HG02852 (cell line): ENCODE data around the gene TMEM187.
"Not testable (repeated sequence)": the region's sequence is repeated elsewhere in the genome, so short reads cannot be mapped to it uniquely, and the experiment has no call there.

Experiments
- ATAC-seq: cut with Tn5 transposase; IDR thresholded peaks from one replicate; pipeline ENCODE4 v1.9.1; 2021; ENCODE audit warnings: mild to moderate bottlenecking, moderate library complexity; ENCODE audit not compliant: unreplicated experiment

TMEM187 gene

GRCh38 chrX:153994398-153994797 lies 21.8 kb downstream of the TMEM187 start:
- not testable (repeated sequence) for ATAC-seq

- ATAC-seq, result no peak
These were observed 22.9 kb downstream of the TMEM187 start for GRCh38 chrX:153995504-153995903.

GRCh38 chrX:153999359-154000037 lies 26.9 kb downstream of the TMEM187 start:
- no peak for ATAC-seq

- ATAC-seq, result no peak
These were observed 27.5 kb downstream of the TMEM187 start for GRCh38 chrX:154000051-154000450.

DNA sequence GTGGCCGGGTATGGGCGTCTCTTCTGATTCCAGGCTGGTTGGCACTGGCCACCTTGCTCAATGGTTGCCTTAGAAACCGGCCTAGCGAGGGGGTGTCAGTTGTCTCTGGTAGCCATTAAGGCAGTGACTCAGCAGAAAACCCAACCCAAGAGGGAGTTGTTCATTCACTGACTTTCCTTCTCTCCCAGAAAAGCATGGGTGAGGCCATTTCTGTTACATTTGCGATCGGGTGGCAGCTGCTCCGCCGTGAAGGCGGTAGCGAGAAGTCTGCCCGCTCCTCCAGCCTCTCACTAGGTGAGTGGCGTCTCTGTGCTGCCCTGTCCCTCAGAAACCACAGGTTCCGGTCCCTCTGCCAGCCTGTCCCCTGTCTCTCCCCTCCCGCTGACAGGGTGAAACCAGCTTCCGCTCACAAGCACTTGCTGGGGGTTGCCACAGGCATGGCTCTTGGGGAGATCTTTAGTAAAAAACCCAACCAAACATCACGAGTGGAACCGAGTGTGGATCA lies 29.7 kb downstream of the TMEM187 start:
- no peak for ATAC-seq

GRCh38 chrX:154004315-154004714 lies 31.8 kb downstream of the TMEM187 start:
- ATAC-seq, result no peak

DNA sequence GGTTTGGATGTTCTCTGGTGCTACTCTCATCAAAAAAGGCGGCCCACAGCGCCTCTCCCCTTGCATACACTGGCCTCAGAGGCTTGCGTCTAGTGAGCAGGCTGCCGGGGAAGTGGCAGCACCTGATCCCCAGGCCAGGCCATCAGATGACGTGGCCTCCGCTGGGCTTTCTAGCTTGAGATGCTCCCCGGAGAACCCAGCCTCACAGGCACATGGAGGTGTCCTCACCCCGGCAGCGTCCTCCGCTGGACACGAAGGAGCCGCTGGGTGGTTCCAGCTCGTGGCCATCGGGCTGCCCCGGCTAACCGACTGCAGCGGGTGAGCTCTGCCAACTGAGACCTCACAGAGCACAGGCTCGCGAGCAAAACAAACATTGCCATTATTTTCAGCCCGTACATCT lies 34.4 kb downstream of the TMEM187 start:
- no peak for ATAC-seq

DNA sequence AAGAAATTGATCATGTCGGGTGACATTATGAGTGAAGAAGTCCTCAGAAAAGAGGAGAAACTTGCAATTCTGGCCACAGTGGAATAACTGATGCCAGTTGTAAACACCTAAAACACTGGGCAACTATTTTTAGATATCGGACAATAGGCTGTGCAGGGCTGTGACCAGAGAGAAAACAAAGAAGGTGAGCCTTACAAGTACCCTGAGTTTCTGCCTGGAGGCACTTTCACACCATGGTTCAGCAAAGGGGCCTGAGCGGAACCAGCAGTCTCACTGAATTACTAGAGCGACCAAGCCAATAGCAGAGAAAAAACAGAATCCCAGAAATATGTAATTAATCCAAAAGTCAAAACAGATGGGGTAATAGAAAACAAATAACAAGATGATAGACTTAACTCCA lies 36.0 kb downstream of the TMEM187 start:
- no peak for ATAC-seq

DNA sequence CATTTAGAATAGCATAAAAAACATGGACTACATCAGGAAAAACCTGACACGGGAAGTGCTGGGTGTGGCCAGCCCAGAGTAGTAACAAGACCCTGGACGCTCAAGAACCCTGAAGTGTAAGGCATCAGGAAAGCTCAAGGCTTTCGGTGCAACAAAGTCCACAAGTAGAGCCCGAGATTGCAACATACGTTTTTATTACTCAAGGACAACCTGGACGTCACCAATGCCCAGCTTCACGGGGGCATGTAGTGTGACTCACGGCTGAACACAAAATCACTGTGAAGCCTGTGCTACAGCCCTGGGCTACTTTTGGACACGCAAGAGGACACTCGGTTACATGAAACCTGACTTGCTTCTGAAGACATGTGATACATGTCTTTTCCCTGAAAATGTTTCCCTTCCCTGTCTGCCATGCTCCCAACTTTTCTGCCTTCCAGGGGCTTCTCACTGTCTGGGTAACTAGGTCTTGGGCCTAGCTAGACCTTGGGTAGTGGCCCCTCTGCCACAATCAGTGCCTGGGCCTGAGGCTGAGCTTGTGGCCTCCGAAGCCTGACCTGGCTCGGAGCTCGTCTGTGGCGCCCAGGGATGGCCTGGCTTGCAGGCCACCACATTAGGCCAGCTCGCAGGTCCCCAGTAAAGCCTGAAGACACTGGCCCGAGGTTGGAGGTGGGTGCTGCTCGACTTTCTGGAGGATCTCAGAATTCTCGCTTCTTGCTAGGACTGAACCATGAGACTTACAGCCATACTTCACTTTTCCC lies 38.0 kb downstream of the TMEM187 start:
- ATAC-seq, result no peak

DNA sequence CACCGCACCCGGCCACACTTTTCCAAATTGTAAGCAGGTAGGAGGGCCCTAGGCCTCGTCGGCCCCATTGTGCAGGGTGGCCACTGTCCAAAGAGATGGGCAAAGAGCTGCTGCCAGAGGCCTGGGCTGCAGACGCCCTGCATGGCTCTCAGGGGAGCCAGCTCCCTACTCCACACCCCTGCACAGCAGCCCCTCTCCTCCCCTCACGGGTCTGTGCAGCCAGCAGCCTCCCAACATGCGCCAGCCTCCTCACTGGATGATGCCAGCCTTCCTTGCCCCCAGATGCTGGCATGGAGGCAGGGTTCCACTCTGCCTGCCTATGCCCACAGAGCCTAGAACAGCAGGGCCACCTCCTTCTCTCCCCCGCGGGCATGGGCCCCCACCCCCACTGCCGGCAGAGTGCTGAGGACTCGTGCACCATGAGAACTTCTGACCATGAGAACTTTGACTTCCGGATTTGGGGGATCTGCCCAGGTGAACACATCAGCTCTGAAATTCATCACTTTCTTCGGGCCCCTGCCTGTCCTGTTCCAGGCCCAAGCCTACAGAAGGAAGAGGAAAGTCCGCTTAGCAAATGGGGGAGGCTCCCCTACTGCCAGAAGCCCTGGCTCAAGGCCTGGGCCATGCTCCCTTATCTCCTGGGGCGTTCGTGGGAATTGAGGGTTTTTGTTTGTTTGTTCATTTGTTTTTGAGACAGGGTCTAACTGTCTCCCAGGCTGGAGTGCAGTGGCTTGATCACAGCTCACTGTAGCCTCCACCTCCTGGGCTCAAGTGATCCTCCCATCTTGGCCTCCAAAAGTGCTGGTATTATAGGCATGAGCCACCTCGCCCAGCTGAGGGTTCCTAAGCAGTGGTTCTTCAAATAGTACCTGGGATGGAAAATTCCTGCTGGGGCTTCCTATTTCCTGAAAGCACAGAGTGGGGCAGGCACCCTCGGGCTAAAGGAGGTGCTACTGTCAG lies 39.1 kb downstream of the TMEM187 start:
- no peak for ATAC-seq

GRCh38 chrX:154012336-154012991 lies 39.9 kb downstream of the TMEM187 start:
- no peak for ATAC-seq

DNA sequence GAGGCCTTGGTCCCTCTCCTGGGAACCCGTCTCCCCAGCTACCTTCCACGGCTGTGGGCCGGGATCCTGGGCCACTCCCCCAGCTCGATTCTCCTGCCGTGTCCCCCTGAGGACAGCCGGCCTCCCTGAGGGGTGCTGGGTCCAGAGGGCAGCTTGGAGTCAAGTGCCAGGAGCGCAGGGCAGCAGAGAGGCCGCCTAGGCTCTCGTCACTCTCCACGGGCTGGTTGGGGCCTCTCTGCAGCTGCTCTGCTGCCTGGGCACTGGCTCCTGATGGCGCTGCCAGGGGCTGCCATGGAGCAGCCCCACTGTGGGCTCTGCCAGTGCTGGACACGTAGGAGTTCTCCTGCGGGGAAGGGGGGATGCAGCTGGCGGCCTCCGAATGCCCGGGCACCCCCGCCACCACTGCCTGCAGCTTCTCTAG lies 40.5 kb downstream of the TMEM187 start:
- no peak for ATAC-seq

GRCh38 chrX:154013614-154014360 lies 41.2 kb downstream of the TMEM187 start:
- ATAC-seq, result peak; percentile 51

DNA sequence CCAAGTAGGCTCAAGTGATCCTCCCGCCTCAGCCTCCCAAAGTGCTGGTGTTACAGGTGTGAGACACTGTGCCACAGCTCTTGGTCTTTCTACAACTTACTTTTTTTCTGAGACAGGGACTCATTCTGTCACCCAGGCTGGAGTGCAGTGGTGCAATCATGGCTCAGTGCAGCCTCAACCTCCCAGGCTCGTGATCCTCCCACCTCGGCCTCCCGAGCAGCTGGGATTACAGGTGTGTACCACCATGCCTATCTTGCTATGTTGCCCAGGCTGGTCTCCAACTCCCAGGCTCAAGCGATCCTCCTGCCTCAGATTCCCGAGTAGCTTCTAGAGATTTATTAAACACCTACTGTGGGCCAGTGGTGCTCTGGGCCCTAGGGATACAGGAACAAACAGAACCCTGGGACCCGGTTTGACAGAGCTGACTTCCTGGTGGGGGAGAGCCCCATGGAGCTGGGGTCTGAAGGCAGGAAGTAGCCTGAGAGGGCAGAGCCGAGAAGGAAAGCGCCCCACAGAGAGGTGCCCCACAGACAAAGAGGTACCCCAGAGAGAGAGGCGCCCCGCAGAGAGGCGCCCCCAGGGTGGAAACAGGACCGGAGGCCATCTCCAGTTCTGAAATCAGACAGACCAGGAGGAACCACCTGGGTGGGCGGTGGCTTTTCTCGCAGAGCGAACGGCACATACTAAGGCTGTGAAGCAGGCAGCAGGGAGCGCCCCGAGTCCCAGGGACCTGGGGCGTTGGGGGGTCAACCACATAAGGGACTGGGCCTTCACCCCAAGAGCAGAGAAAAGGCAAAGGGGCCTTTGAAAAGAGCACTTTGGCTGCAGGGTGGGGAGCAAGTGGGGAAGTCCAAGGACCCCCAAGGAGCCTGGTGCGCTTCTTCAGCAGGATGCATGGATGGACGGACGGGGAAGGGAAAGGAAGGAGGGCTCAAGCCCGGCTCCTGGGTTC lies 42.2 kb downstream of the TMEM187 start:
- ATAC-seq, result no peak

DNA sequence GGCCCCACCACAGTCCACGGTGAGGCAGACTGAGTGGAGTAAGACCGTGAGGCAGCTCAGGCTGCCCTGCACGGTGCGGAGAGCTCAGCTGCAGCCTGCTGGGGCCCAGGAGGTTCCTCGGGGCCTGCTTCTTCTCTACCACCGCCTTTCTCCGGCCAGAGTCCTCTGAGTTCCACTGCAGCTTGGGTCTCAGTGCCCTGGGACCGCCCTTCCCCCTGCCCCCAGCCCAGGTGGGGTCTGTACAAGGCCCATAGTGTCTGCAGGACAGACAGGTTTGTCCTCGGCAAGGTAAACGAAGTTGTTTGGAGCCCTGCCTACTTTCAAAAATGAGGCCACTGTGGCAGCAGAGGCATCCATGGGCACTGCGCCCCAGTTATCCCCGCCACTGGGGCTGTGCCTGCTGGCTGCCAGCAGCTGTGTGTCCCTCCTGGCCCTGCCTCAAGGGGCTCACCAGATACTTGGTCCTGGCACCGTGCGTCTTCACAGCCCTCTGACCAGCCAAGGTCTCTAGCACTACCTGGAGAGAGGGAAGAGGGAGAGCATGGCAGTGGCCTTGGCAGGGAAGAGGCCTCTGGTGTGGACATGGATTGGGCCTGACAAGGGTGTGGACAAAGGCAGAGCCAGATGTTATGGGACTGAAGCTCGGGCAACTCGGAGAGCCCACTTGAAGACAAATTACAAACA lies 43.2 kb downstream of the TMEM187 start:
- no peak for ATAC-seq

DNA sequence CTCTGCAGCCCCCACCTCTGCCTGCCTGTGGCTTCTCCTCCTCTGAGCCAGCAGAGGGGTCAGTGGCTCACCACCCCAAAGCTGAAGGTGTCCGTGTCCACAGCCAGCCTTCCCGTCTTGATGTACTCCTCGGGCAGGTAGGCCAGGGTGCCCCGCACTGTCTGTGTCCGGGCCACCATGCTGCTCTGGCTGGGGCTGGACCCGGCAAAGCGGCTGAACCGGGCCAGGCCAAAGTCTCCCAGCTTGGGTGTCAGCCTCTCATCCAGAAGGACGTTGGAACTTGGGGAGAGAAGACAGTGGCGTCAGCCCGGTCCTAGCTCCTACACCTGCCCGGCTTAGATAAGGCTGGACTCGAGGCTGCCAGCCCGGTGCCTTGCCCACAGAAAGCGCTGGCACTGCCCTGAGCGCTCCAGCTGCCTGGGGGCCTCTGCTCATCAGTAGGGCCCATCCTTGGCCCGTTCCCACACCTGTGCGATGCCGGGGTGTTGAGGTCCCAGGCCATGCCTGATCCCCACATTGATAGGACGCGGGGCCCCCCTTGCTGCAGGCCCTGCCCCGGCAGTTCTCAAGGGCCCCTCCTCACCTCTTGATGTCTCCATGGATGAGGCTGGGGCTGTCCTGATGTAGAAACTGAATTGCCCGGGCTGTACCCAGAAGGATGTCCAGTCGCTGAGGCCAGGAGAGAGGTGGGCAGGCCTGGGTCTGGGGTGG lies 44.0 kb downstream of the TMEM187 start:
- ATAC-seq, result no peak

DNA sequence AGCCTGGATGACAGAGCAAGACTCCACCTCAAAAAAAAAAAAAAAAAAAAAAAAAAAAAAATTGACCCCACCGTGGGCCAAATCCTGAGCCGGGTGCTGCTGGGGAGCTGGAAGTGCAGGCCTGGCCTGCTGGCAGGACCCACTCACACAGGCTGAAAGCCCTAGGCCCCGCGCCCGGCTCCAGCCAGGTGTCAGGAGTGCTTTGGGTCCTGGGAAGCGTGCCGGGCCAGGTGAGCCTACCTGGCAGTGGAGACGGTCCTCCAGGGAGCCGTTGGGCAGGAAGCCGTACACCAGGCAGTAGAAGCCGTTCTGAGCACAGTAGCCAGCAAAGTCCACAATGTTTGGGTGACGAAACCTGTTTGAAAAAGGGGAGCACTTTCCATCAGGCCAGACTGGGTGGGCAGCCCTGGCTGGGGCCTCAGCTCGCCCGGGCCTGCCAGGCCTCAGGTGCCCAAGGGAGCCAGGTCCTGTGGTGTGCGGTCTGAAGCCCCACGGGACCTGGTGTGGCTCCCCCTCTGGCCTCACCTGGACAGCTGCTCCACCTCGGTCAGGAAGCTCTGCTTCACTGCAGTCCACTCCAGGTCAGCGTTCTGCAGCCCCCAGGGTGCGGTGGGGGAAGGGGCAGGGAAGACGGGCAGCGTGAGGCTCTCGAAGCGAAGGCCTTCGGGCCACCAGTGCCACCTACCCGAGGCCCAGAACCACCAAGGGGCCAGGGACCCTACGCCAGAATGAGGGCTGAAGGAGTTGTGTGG lies 45.4 kb downstream of the TMEM187 start:
- ATAC-seq, result no peak
